CD4-positive, alpha-beta T cell treated with Interleukin-21 for 1 hour (primary cell): ENCODE data around the gene IQCK.

ENCODE experiments used
- DNase-seq: peaks from one replicate; pipeline ENCODE4 v3.0.0-alpha.2; 2020

The IQCK gene

GRCh38 chr16:19890901-19891300, 172.8 kb downstream of the IQCK start:
- no peak for DNase-seq

GRCh38 chr16:19892902-19893301, 174.8 kb downstream of the IQCK start:
- DNase-seq, result no peak

- DNase-seq, result no peak
These were observed 176.5 kb downstream of the IQCK start for GRCh38 chr16:19894586-19894985.

- DNase-seq, result no peak
These were observed 178.9 kb downstream of the IQCK start for GRCh38 chr16:19896951-19897350.

DNA sequence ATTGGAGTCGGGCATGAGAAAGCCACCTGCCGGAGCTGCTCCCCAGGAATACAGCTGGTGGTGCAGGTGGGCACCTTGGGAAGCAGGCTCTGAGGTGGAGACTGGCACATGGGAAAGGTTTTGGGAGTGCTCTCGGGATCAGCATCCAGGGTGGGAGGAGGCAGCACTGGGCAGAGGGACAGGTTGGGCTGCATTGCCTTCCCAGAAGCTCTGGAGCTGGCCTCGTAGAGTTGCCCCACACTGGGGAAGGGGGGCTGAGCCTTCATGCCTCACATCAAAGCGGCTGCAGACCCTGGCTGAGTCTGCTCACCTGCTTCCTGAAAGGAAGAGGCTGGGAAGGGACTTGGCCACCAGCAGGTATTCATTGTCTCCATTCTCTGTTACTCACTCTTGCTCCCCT, 180.1 kb downstream of the IQCK start:
- no peak for DNase-seq

DNA sequence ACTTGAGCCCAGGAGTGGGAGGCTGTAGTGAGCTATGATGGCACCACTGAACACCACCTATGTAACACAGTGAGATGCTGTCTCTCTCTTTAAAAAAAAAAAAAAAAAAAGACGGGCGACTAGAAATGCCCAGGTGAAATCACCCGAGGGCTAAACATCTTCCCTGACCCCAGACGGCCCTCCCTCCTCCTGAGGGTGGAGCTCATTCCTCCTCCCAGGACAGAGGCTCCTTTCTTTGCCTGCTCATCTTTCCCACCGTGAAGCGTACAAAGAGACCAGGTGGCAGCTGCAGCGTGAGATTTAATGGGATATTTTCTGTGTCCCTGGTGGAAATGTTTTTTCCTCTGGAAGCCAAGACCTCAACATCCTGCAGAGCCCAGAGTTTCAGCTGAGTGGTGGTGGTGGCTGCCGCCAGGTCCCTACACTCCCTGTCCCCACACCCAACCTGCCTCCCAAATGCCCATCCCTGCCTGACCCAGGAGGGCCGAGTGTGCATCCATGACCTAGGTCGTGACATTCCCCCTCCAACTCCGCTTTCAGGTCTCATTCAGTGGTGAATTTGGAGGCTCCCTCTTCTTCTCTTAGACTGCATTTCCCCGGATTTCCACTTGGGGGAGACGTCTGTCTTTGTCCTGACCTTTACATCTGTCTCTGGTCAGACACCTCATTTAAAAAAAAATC, 181.0 kb downstream of the IQCK start:
- DNase-seq, result peak; percentile 33

GRCh38 chr16:19899605-19899955, 181.5 kb downstream of the IQCK start:
- no peak for DNase-seq

GRCh38 chr16:19901164-19901563, 183.1 kb downstream of the IQCK start:
- no peak for DNase-seq

DNA sequence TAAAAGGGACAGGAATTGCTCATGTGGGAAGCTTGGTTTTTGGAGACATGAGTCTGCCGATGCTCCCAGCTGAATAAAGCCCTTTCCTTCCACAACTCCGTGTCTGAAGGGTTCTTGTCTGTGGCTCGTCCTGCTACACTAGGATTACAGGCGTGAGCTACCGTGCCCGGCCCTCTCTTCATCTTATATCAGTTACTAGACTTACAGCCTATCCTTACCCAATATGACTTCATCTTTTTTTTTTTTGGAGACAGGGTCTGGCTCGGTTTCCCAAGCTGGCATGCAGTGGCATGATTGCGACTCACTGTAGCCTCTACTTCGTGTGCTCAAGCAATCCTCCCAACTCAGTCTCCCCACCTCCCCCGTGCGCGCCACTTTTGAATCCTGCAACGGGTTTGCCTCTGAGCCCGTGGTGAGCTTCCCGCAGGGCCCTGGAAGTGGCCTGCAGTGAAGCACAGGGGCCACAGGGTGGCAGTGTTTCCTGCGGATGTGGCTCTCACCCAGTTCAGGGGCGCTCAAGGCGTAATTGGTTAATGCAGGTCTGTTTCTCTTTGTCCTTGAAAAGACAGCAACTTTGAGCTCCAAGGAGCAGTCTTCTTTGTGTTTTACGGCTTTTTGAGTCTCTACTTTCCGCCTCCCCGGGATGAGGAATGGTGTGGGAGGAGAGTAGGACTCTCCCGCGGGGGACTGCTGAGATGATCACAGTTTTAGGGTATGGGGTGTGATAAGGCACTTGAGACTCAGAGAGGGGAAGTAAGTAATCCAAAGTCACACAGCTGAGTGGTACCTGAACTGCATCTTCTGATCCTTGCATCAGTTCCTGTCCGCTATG, 189.3 kb downstream of the IQCK start:
- DNase-seq, result peak; percentile 65
